Activated T-helper 1 cell treated with anti-CD3 and anti-CD28 coated beads, Interleukin-12 subunit alpha, Interleukin-12 subunit beta, Interleukin-2, Interleukin-4 antibody, amounts not matched to agents 30 ng/mL and 10 ng/mL and 1 ng/mL, durations not matched to agents 14 hours and 24 hours and 36 hours (primary cell): ENCODE results near the gene IQCF2. TPM values are rescaled to one million over a fixed set of nuclear protein-coding genes. Genes with fewer than 3 reads are reported as not detected.
"Not testable (repeated sequence)": the region's sequence is repeated elsewhere in the genome, so short reads cannot be mapped to it uniquely, and the experiment has no call there.

Source experiments
- DNase-seq: peaks from one replicate; pipeline ENCODE4 v3.0.0; 2021; ENCODE audit warnings: low spot score
- H3K27ac Mint-ChIP-seq: one replicate; pipeline ENCODE4 v1.8.0; 2021; ENCODE audit warnings: mild to moderate bottlenecking, mixed read lengths
- H3K27me3 Mint-ChIP-seq: one replicate; pipeline ENCODE4 v1.8.0; 2022; ENCODE audit warnings: mild to moderate bottlenecking, moderate library complexity, mixed read lengths; ENCODE audit not compliant: insufficient read depth
- H3K36me3 Mint-ChIP-seq: one replicate; pipeline ENCODE4 v1.8.0; 2021; ENCODE audit warnings: low read depth, mixed read lengths
- H3K4me1 Mint-ChIP-seq: one replicate; pipeline ENCODE4 v1.8.0; 2021; ENCODE audit warnings: low read depth, mixed read lengths
- H3K4me3 Mint-ChIP-seq: one replicate; pipeline ENCODE4 v1.8.0; 2021; ENCODE audit warnings: mild to moderate bottlenecking, moderate library complexity, mixed read lengths
- H3K9me3 Mint-ChIP-seq: one replicate; pipeline ENCODE4 v1.8.0; 2021; ENCODE audit warnings: mixed read lengths
- intact Hi-C: fragments of 100-400 bp; cut with micrococcal nuclease; formaldehyde crosslinking; loops from one replicate; pipeline ENCODE4 v1.15.1; 2024
- total RNA-seq: library from RNA; stranded (reverse); gene quantifications from 2 replicates; pipeline ENCODE4 v1.2.3, GENCODE V29; 2022

Gene IQCF2
- total RNA-seq, 1 donor from 2014 or later: not detected

- H3K4me3 Mint-ChIP-seq: no peak overlapping the region
- no peaks in the 10 kb centered on the region for H3K9me3 Mint-ChIP-seq
- intact Hi-C loops: no loop called here
- no peaks in the 10 kb centered on the region for H3K36me3 Mint-ChIP-seq
- peaks cover 11% of the 10 kb centered on the region for H3K4me1 Mint-ChIP-seq
- H3K27ac Mint-ChIP-seq: no peak overlapping the region
- peaks cover 11% of the 10 kb centered on the region for H3K27me3 Mint-ChIP-seq
- no peak for DNase-seq
These were observed 30.0 kb downstream of the IQCF2 start for GRCh38 chr3:51891242-51892039.

- intact Hi-C loops: no loop called here
- Mint-ChIP-seq H3K9me3 (no peaks in the 10 kb centered on the region), H3K4me1 (peaks cover 11% of the 10 kb centered on the region), H3K27ac (no peak overlapping the region), H3K4me3 (no peak overlapping the region), H3K27me3 (peaks cover 10% of the 10 kb centered on the region), H3K36me3 (no peaks in the 10 kb centered on the region)
- DNase-seq: no peak
These were observed 33.0 kb downstream of the IQCF2 start for GRCh38 chr3:51894391-51894790.

GRCh38 chr3:51894939-51895338 lies 33.5 kb downstream of the IQCF2 start:
- DNase-seq: no peak
- Mint-ChIP-seq H3K27ac (no peak overlapping the region), H3K36me3 (no peaks in the 10 kb centered on the region), H3K4me3 (no peak overlapping the region), H3K4me1 (peaks cover 11% of the 10 kb centered on the region), H3K9me3 (no peaks in the 10 kb centered on the region), H3K27me3 (peaks cover 10% of the 10 kb centered on the region)
- intact Hi-C loops: no loop called here

- Mint-ChIP-seq H3K9me3 (no peaks in the 10 kb centered on the region), H3K27me3 (peaks cover 16% of the 10 kb centered on the region), H3K4me1 (peaks cover 3% of the 10 kb centered on the region), H3K27ac (no peak overlapping the region), H3K36me3 (no peaks in the 10 kb centered on the region), H3K4me3 (no peak overlapping the region)
- DNase-seq: no peak
- intact Hi-C loops: no loop called here
These were observed 35.3 kb downstream of the IQCF2 start for GRCh38 chr3:51896607-51897305.

- intact Hi-C loops: no loop called here
- Mint-ChIP-seq H3K36me3 (no peaks in the 10 kb centered on the region), H3K27me3 (peaks cover 14% of the 10 kb centered on the region), H3K9me3 (no peaks in the 10 kb centered on the region), H3K27ac (no peak overlapping the region), H3K4me1 (no peaks in the 10 kb centered on the region), H3K4me3 (no peak overlapping the region)
- no peak for DNase-seq
These were observed 36.0 kb downstream of the IQCF2 start for GRCh38 chr3:51897391-51897790.

GRCh38 chr3:51900043-51900442 lies 38.6 kb downstream of the IQCF2 start:
- intact Hi-C loops, H3K27ac Mint-ChIP-seq, DNase-seq, H3K4me1 Mint-ChIP-seq, H3K36me3 Mint-ChIP-seq, H3K4me3 Mint-ChIP-seq, H3K9me3 Mint-ChIP-seq: not testable (repeated sequence)
- peaks cover 16% of the 10 kb centered on the region for H3K27me3 Mint-ChIP-seq

GRCh38 chr3:51902361-51902760 lies 40.9 kb downstream of the IQCF2 start:
- peaks cover 11% of the 10 kb centered on the region for H3K9me3 Mint-ChIP-seq
- H3K36me3 Mint-ChIP-seq, DNase-seq, H3K27me3 Mint-ChIP-seq, intact Hi-C loops, H3K4me3 Mint-ChIP-seq, H3K4me1 Mint-ChIP-seq: not testable (repeated sequence)
- peak overlapping the region; percentile 12 for H3K27ac Mint-ChIP-seq

GRCh38 chr3:51904034-51904823 lies 42.8 kb downstream of the IQCF2 start:
- H3K27me3 Mint-ChIP-seq: peaks cover 10% of the 10 kb centered on the region
- intact Hi-C loops: no loop called here

GRCh38 chr3:51908026-51908425 lies 46.6 kb downstream of the IQCF2 start:
- Mint-ChIP-seq H3K27ac (no peak overlapping the region), H3K4me3 (no peak overlapping the region), H3K4me1 (no peaks in the 10 kb centered on the region), H3K36me3 (no peaks in the 10 kb centered on the region), H3K9me3 (peaks cover 20% of the 10 kb centered on the region), H3K27me3 (peaks cover 7% of the 10 kb centered on the region)
- intact Hi-C loops: no loop called here
- no peak for DNase-seq

More at GRCh38 chr3:51904034-51904823, 42.8 kb downstream of the IQCF2 start:
- peaks cover 19% of the 10 kb centered on the region for H3K9me3 Mint-ChIP-seq
- DNase-seq: no peak
- no peaks in the 10 kb centered on the region for H3K36me3 Mint-ChIP-seq
- H3K4me3 Mint-ChIP-seq: no peak overlapping the region
- H3K27ac Mint-ChIP-seq: no peak overlapping the region
- no peaks in the 10 kb centered on the region for H3K4me1 Mint-ChIP-seq

Other genes starting within 250 kb of the IQCF2 start
- 50.3 and 52.0 TPM in 2 replicates for gene TEX264, start 190.4 kb upstream of the IQCF2 start, total RNA-seq
- gene GRM2, start 154.5 kb upstream of the IQCF2 start, total RNA-seq: 0.96 and 1.0 TPM in 2 replicates
- not detected in 2 replicates for gene IQCF6, start 82.4 kb upstream of the IQCF2 start, total RNA-seq
- gene IQCF5, start 14.0 kb downstream of the IQCF2 start, total RNA-seq: not detected in 2 replicates
- not detected in 2 replicates for gene IQCF1, start 41.7 kb downstream of the IQCF2 start, total RNA-seq
- 91.8 and 93.1 TPM in 2 replicates for gene RRP9, start 80.3 kb downstream of the IQCF2 start, total RNA-seq
- 13.4 and 14.5 TPM in 2 replicates for gene PARP3, start 80.7 kb downstream of the IQCF2 start, total RNA-seq
- not detected in 2 replicates for gene GPR62, start 93.8 kb downstream of the IQCF2 start, total RNA-seq
- gene PCBP4, start 105.8 kb downstream of the IQCF2 start, total RNA-seq: 14.8 and 18.0 TPM in 2 replicates
- gene ABHD14B, start 112.4 kb downstream of the IQCF2 start, total RNA-seq: 37.9 and 38.0 TPM in 2 replicates
- gene ABHD14A, start 113.4 kb downstream of the IQCF2 start, total RNA-seq: 12.8 and 13.3 TPM in 2 replicates
- 58.0 and 58.5 TPM in 2 replicates for gene ACY1, start 121.9 kb downstream of the IQCF2 start, total RNA-seq
- gene RPL29, start 134.3 kb downstream of the IQCF2 start, total RNA-seq: 1,590 and 1,596 TPM in 2 replicates
- gene DUSP7, start 195.0 kb downstream of the IQCF2 start, total RNA-seq: 35.4 and 37.4 TPM in 2 replicates